Body of pancreas (tissue), 4 donors: ENCODE results near the gene RBMS3.

Source experiments
- CTCF ChIP-seq, 7 experiments: fragments of 450-650 bp in 4 of 7; fragments of 200-600 bp in 3 of 7; sonication (generic) in 3 of 7; IDR thresholded peaks; one replicate each; pipeline ENCODE4 v1.5.1; 2016 to 2019; ENCODE audit warnings: antibody characterized with exemption in 7 of 7
- POLR2A ChIP-seq, 3 donors: fragments of 450-650 bp; IDR thresholded peaks; one replicate each; pipeline ENCODE4 v1.6.1; 2016; ENCODE audit warnings: antibody characterized with exemption in 3 of 3, mild to moderate bottlenecking in 2 of 3

GRCh38 chr3:29677421-29677820, 396.6 kb downstream of the RBMS3 start:
- TF ChIP-seq CTCF (IDR thresholded peaks at IDR 0.05), result no peak
- no peak for TF ChIP-seq POLR2A (IDR thresholded peaks at IDR 0.05)
